Stimulated activated CD8-positive, alpha-beta memory T cell treated with anti-CD3 and anti-CD28 coated beads, Interleukin-4, amount 100 ng/mL, for 1 hour (primary cell): ENCODE data around the gene PCNA.

Experiments used
- DNase-seq, 2 donors: peaks; one replicate each; pipeline ENCODE4 v3.0.0-alpha.2; 2020; ENCODE audit warnings: low read depth in 2 of 2, low spot score in 1 of 2

The PCNA gene

GRCh38 chr20:5119435-5120184, at the start of gene PCNA:
PCNA (minus strand) TSS chr20:5119958; CDS start chr20:5119798, 160 bp downstream.
- DNase-seq, result peak; percentile 86 to 91

GRCh38 chr20:5168651-5169396, 49.1 kb upstream of the PCNA start:
- no peak for DNase-seq

GRCh38 chr20:5164645-5165625, 45.2 kb upstream of the PCNA start:
- no peak for DNase-seq

- no peak for DNase-seq
These were observed 41.9 kb upstream of the PCNA start for GRCh38 chr20:5161536-5162164.

GRCh38 chr20:5160882-5161281, 41.1 kb upstream of the PCNA start:
- DNase-seq, result no peak

- no peak for DNase-seq
These were observed 40.2 kb upstream of the PCNA start for GRCh38 chr20:5159928-5160327.

- DNase-seq, result no peak
These were observed 37.1 kb upstream of the PCNA start for GRCh38 chr20:5156675-5157448.

- no peak for DNase-seq
These were observed 35.6 kb upstream of the PCNA start for GRCh38 chr20:5155404-5155803.

- no peak for DNase-seq
These were observed 34.8 kb upstream of the PCNA start for GRCh38 chr20:5154543-5154925.

- DNase-seq, result no peak
These were observed 34.1 kb upstream of the PCNA start for GRCh38 chr20:5153612-5154542.

- DNase-seq, result no peak
These were observed 33.4 kb upstream of the PCNA start for GRCh38 chr20:5153152-5153467.

GRCh38 chr20:5150226-5151076, 30.7 kb upstream of the PCNA start:
- DNase-seq, result no peak

GRCh38 chr20:5149892-5150225, 30.1 kb upstream of the PCNA start:
- DNase-seq, result no peak

GRCh38 chr20:5148581-5148980, 28.8 kb upstream of the PCNA start:
- DNase-seq, result no peak

GRCh38 chr20:5146871-5147592, 27.3 kb upstream of the PCNA start:
- no peak for DNase-seq

- no peak for DNase-seq
These were observed 26.4 kb upstream of the PCNA start for GRCh38 chr20:5146099-5146668.

- DNase-seq, result no peak
These were observed 25.8 kb upstream of the PCNA start for GRCh38 chr20:5145365-5146098.
